ENCODE results near the gene BNIP5. TPM values are rescaled to one million over a fixed set of nuclear protein-coding genes. Genes with fewer than 3 reads are reported as not detected.

Gene BNIP5
- polyA plus RNA-seq, 3 donors = not detected

- DNase-seq = no peak
- H3K9me3 Mint-ChIP-seq = peaks cover 0 to 7% (median 3%) of the 10 kb centered on the region in 7 donors
- Histone ChIP-seq H3K27me3 (ENCODE audit: control insufficient read depth in 2 of 2, insufficient read depth in 2 of 2, low read length in 2 of 2) (no peaks in the 10 kb centered on the region), H3K4me2 (replicated peaks; ENCODE audit: extremely low read depth, low read length, poor library complexity, severe bottlenecking) (no peak overlapping the region), H3K4me3 (replicated peaks in 1 of 3; ENCODE audit: low read depth in 2 of 3, low read length in 3 of 3) (no peak overlapping the region), H4K20me1 (ENCODE audit: insufficient read depth, low read length) (no peaks in the 10 kb centered on the region), H3K9ac (ENCODE audit: insufficient read depth, low read length, poor library complexity, severe bottlenecking) (no peak overlapping the region), H3K79me2 (ENCODE audit: insufficient read depth, low read length) (no peaks in the 10 kb centered on the region), H3K4me1 (ENCODE audit: control insufficient read depth in 1 of 2, insufficient read depth in 2 of 2, low read length in 2 of 2) (peaks cover 14 to 15% of the 10 kb centered on the region in 2 donors), H3K9me3 (replicated peaks in 1 of 2; ENCODE audit: control insufficient read depth in 1 of 2, insufficient read depth in 1 of 2, low read length in 2 of 2) (no peaks in the 10 kb centered on the region), H3K36me3 (replicated peaks in 1 of 2; ENCODE audit: control insufficient read depth in 1 of 2, insufficient read depth in 2 of 2, low read length in 2 of 2) (peaks cover 6 to 22% of the 10 kb centered on the region in 2 donors), H3K27ac (ENCODE audit: low read depth in 1 of 2, low read length in 2 of 2) (no peak overlapping the region), H2AFZ (ENCODE audit: insufficient read depth, low read depth, low read length, poor library complexity, severe bottlenecking) (no peak overlapping the region)
- no peak overlapping the region for H3K27ac Mint-ChIP-seq
- intact Hi-C loops (cut with micrococcal nuclease) = no loop called here
- H3K27me3 Mint-ChIP-seq (ENCODE audit: low read depth in 3 of 3) = peaks cover 2 to 9% (median 4%) of the 10 kb centered on the region in 3 donors
- WGBS (ENCODE audit: insufficient coverage) = 100% methylated on average over 1 of the region's 4 CpGs
- H3K36me3 Mint-ChIP-seq = peaks cover 32% of the 10 kb centered on the region in 2 donors
- no peak overlapping the region for H3K4me3 Mint-ChIP-seq
- no peak for TF ChIP-seq CTCF (IDR thresholded peaks at IDR 0.05)
- H3K4me1 Mint-ChIP-seq = peaks cover 17% of the 10 kb centered on the region
Measured at GRCh38 chr6:36313649-36313936, 23.1 kb downstream of the BNIP5 start.

GRCh38 chr6:36312854-36313648 lies 23.6 kb downstream of the BNIP5 start:
- H3K27ac ChIP-seq (ENCODE audit: low read depth in 1 of 2, low read length in 2 of 2) = no peak overlapping the region
- peak overlapping the region in 4 of 7 donors; percentile 10 to 76 (median 68) for H3K27ac Mint-ChIP-seq
- intact Hi-C loops (cut with micrococcal nuclease) = no loop called here
- no peak overlapping the region for H3K4me3 ChIP-seq (replicated peaks in 1 of 3; ENCODE audit: low read depth in 2 of 3, low read length in 3 of 3)
- WGBS (ENCODE audit: insufficient coverage) = 4% methylated on average over 5 of the region's 8 CpGs
- H3K4me3 Mint-ChIP-seq = peak overlapping the region; percentile 31 to 82
- H4K20me1 ChIP-seq (ENCODE audit: insufficient read depth, low read length) = no peaks in the 10 kb centered on the region
- H3K27me3 ChIP-seq (ENCODE audit: control insufficient read depth in 2 of 2, insufficient read depth in 2 of 2, low read length in 2 of 2) = no peaks in the 10 kb centered on the region
- H3K36me3 Mint-ChIP-seq = peaks cover 37 to 38% of the 10 kb centered on the region in 2 donors
- peak overlapping the region; percentile 67 for H2AFZ ChIP-seq (ENCODE audit: insufficient read depth, low read depth, low read length, poor library complexity, severe bottlenecking)
- peaks cover 0 to 7% (median 3%) of the 10 kb centered on the region in 7 donors for H3K9me3 Mint-ChIP-seq
- peak; percentile 38 to 57 (median 42) for DNase-seq
- peak overlapping the region; percentile 33 for H3K4me2 ChIP-seq (replicated peaks; ENCODE audit: extremely low read depth, low read length, poor library complexity, severe bottlenecking)
- peaks cover 17% of the 10 kb centered on the region for H3K4me1 Mint-ChIP-seq
- H3K79me2 ChIP-seq (ENCODE audit: insufficient read depth, low read length) = no peaks in the 10 kb centered on the region
- TF ChIP-seq CTCF (IDR thresholded peaks at IDR 0.05) = no peak
- H3K4me1 ChIP-seq (ENCODE audit: control insufficient read depth in 1 of 2, insufficient read depth in 2 of 2, low read length in 2 of 2) = peaks cover 14 to 15% of the 10 kb centered on the region in 2 donors
- H3K9me3 ChIP-seq (replicated peaks in 1 of 2; ENCODE audit: control insufficient read depth in 1 of 2, insufficient read depth in 1 of 2, low read length in 2 of 2) = no peaks in the 10 kb centered on the region
- peaks cover 2 to 9% (median 4%) of the 10 kb centered on the region in 3 donors for H3K27me3 Mint-ChIP-seq (ENCODE audit: low read depth in 3 of 3)
- H3K36me3 ChIP-seq (replicated peaks in 1 of 2; ENCODE audit: control insufficient read depth in 1 of 2, insufficient read depth in 2 of 2, low read length in 2 of 2) = peaks cover 11 to 27% of the 10 kb centered on the region in 2 donors
- no peak overlapping the region for H3K9ac ChIP-seq (ENCODE audit: insufficient read depth, low read length, poor library complexity, severe bottlenecking)

All from CD14-positive monocyte (primary cell).